Anterior cingulate cortex (tissue), 58 donors: ENCODE measurements around the gene FLT4.

Experiments used
- DNase-seq, 58 donors: peaks; one replicate each; lab custom pipeline; 2025; lab: John Stamatoyannopoulos, UW

The FLT4 gene

GRCh38 chr5:180609817-180610550, 39.4 kb downstream of the FLT4 start:
- no peak for DNase-seq

- no peak for DNase-seq
These were observed 40.0 kb downstream of the FLT4 start for GRCh38 chr5:180609386-180609785.

GRCh38 chr5:180608572-180609310, 40.7 kb downstream of the FLT4 start:
- no peak for DNase-seq

GRCh38 chr5:180607861-180608571, 41.4 kb downstream of the FLT4 start:
- DNase-seq, result no peak

- DNase-seq, result no peak
These were observed 43.1 kb downstream of the FLT4 start for GRCh38 chr5:180606215-180606785.

- DNase-seq, result peak in 9 of 58 donors; percentile 5 to 37 (median 10)
These were observed 43.7 kb downstream of the FLT4 start for GRCh38 chr5:180605554-180606214.

- DNase-seq, result no peak
These were observed 45.1 kb downstream of the FLT4 start for GRCh38 chr5:180604271-180604670.

- DNase-seq, result no peak
These were observed 46.3 kb downstream of the FLT4 start for GRCh38 chr5:180603076-180603594.

GRCh38 chr5:180602481-180603075, 46.8 kb downstream of the FLT4 start:
- DNase-seq, result no peak

- DNase-seq, result no peak
These were observed 47.6 kb downstream of the FLT4 start for GRCh38 chr5:180601591-180602480.

- no peak for DNase-seq
These were observed 48.8 kb downstream of the FLT4 start for GRCh38 chr5:180600554-180601041.

GRCh38 chr5:180599981-180600553, 49.3 kb downstream of the FLT4 start:
- DNase-seq, result no peak

GRCh38 chr5:180599590-180599914, 49.8 kb downstream of the FLT4 start:
- DNase-seq, result no peak

- DNase-seq, result no peak
These were observed 50.4 kb downstream of the FLT4 start for GRCh38 chr5:180598797-180599589.

- no peak for DNase-seq
These were observed 51.1 kb downstream of the FLT4 start for GRCh38 chr5:180598316-180598701.

GRCh38 chr5:180596668-180597231, 52.6 kb downstream of the FLT4 start:
- DNase-seq, result no peak

- DNase-seq, result no peak
These were observed 53.2 kb downstream of the FLT4 start for GRCh38 chr5:180596115-180596667.
